HepG2 (cell line): ENCODE results near the gene NARS2. TPM values are rescaled to one million over a fixed set of nuclear protein-coding genes. Genes with fewer than 3 reads are reported as not detected.

ENCODE experiments used
- CBX5 ChIP-seq: sonication (generic); formaldehyde crosslinking; IDR thresholded peaks from 2 replicates; pipeline ENCODE4 v1.4.0; 2020; ENCODE audit warnings: missing genetic modification reagents, borderline replicate concordance
- HDAC1 ChIP-seq: sonication (generic); formaldehyde crosslinking; IDR thresholded peaks from 2 replicates; pipeline ENCODE4 v1.5.1; 2020; ENCODE audit warnings: mild to moderate bottlenecking, missing genetic modification reagents
- HIVEP1 ChIP-seq: sonication (generic); formaldehyde crosslinking; IDR thresholded peaks from 2 replicates; pipeline ENCODE4 v1.4.0; 2020; ENCODE audit warnings: mild to moderate bottlenecking, missing genetic modification reagents
- HNRNPL ChIP-seq: fragments of 200-400 bp; formaldehyde crosslinking; IDR thresholded peaks from 2 replicates; pipeline ENCODE4 v1.6.1; 2017; ENCODE audit warnings: mild to moderate bottlenecking, low read depth, low read length
- ISX ChIP-seq: sonication (generic); formaldehyde crosslinking; conservative IDR thresholded peaks from 2 replicates; pipeline ENCODE4 v1.5.0; 2020; ENCODE audit warnings: missing genetic modification reagents
- POLR2AphosphoS5 ChIP-seq: IDR thresholded peaks from 2 replicates; pipeline ENCODE4 v1.6.1; 2012; ENCODE audit warnings: low read depth, low read length
- SIN3A ChIP-seq: IDR thresholded peaks from 2 replicates; pipeline ENCODE4 v1.6.1; 2011; ENCODE audit warnings: low read depth, mild to moderate bottlenecking, control low read depth, low read length, borderline replicate concordance
- SP5 ChIP-seq: IDR thresholded peaks from 2 replicates; pipeline ENCODE4 v1.6.1; 2016; ENCODE audit warnings: low read depth, borderline replicate concordance
- TEAD3 ChIP-seq: optimal IDR thresholded peaks from 2 replicates; pipeline ENCODE3; 2016; ENCODE audit warnings: borderline replicate concordance
- TOE1 ChIP-seq: sonication (generic); formaldehyde crosslinking; IDR thresholded peaks from 2 replicates; pipeline ENCODE4 v1.4.0; 2020; ENCODE audit warnings: mild to moderate bottlenecking, missing genetic modification reagents
- YEATS2 ChIP-seq: sonication (generic); formaldehyde crosslinking; IDR thresholded peaks from 2 replicates; pipeline ENCODE4 v1.4.0; 2020; ENCODE audit warnings: missing genetic modification reagents, borderline replicate concordance
- ZEB1 ChIP-seq: IDR thresholded peaks from 2 replicates; pipeline ENCODE4 v1.6.1; 2012; ENCODE audit warnings: mild to moderate bottlenecking, low read depth, inconsistent platforms; ENCODE audit not compliant: insufficient replicate concordance
- ZMYM4 ChIP-seq: sonication (generic); formaldehyde crosslinking; IDR thresholded peaks from 2 replicates; pipeline ENCODE4 v1.8.1; 2023; ENCODE audit warnings: mild to moderate bottlenecking, missing genetic modification reagents
- ZNF317 ChIP-seq: sonication (generic); formaldehyde crosslinking; IDR thresholded peaks from 2 replicates; pipeline ENCODE4 v1.5.0; 2020; ENCODE audit warnings: mild to moderate bottlenecking, missing genetic modification reagents
- ZNF326 ChIP-seq: sonication (generic); formaldehyde crosslinking; IDR thresholded peaks from 2 replicates; pipeline ENCODE4 v1.4.0; 2020; ENCODE audit warnings: missing genetic modification reagents, borderline replicate concordance
- ZNF557 ChIP-seq: sonication (generic); formaldehyde crosslinking; IDR thresholded peaks from 2 replicates; pipeline ENCODE4 v1.4.0; 2020; ENCODE audit warnings: missing genetic modification reagents
- ZNF598 ChIP-seq: sonication (generic); formaldehyde crosslinking; IDR thresholded peaks from 2 replicates; pipeline ENCODE4 v1.5.1; 2020; ENCODE audit warnings: mild to moderate bottlenecking, missing genetic modification reagents, borderline replicate concordance
- ZNF607 ChIP-seq: sonication (generic); formaldehyde crosslinking; IDR thresholded peaks from 2 replicates; pipeline ENCODE4 v1.5.1; 2020; ENCODE audit warnings: missing genetic modification reagents, mild to moderate bottlenecking, borderline replicate concordance
- ZNF747 ChIP-seq: sonication (generic); formaldehyde crosslinking; IDR thresholded peaks from 2 replicates; pipeline ENCODE4 v1.8.1; 2023; ENCODE audit warnings: missing genetic modification reagents, mild to moderate bottlenecking, borderline replicate concordance
- ZSCAN9 ChIP-seq: IDR thresholded peaks from 2 replicates; pipeline ENCODE4 v1.6.1; 2016; ENCODE audit warnings: borderline replicate concordance
- polyA plus RNA-seq, 8 experiments: library from polyadenylated mRNA; depleted of rRNA in 3 of 8; stranded (reverse) in 7 of 8; unstranded in 1 of 8; fragments of >200 nt; fragmentation: Illumina TruSeq in 4 of 8; extraction: Trizol in 4 of 8; gene quantifications; 2 replicates each; pipeline versions ENCODE4 v1.2.1 to v1.2.3, GENCODE V29; 2011 to 2016; ENCODE audit warnings: low read depth in 4 of 8, missing spikeins in 1 of 8, mixed read lengths in 1 of 8; ENCODE audit not compliant: insufficient read depth in 1 of 8
- total RNA-seq, 5 experiments: library from RNA; depleted of rRNA; stranded (reverse); fragments of >200 nt; fragmentation: Illumina TruSeq; extraction: Trizol; gene quantifications; 2 replicates each; pipeline ENCODE4 v1.2.3, GENCODE V29; 2016; ENCODE audit warnings: low read depth in 1 of 5
- TF ChIP-seq, protein P1 (sequence below): fragments of 450-650 bp; IDR thresholded peaks from 2 replicates; pipeline ENCODE4 v1.6.1; 2017
- TF ChIP-seq, protein P2 (sequence below): IDR thresholded peaks from 2 replicates; pipeline ENCODE4 v1.6.1; 2016; ENCODE audit warnings: control low read depth
- TF ChIP-seq, protein P3 (sequence below): sonication (generic); formaldehyde crosslinking; IDR thresholded peaks from 2 replicates; pipeline ENCODE4 v1.4.0; 2020; ENCODE audit warnings: missing genetic modification reagents
- TF ChIP-seq, protein P4 (sequence below): sonication (generic); formaldehyde crosslinking; conservative IDR thresholded peaks from 2 replicates; pipeline ENCODE4 v1.8.0; 2022; ENCODE audit warnings: mild to moderate bottlenecking, moderate library complexity, missing genetic modification reagents

Gene NARS2
- total and polyA plus RNA-seq, 2 of the 13 experiments (the other 11 are each of a cell fraction or from before 2014, with no cell fraction given) = 45.9 to 65.0 TPM

DNA sequence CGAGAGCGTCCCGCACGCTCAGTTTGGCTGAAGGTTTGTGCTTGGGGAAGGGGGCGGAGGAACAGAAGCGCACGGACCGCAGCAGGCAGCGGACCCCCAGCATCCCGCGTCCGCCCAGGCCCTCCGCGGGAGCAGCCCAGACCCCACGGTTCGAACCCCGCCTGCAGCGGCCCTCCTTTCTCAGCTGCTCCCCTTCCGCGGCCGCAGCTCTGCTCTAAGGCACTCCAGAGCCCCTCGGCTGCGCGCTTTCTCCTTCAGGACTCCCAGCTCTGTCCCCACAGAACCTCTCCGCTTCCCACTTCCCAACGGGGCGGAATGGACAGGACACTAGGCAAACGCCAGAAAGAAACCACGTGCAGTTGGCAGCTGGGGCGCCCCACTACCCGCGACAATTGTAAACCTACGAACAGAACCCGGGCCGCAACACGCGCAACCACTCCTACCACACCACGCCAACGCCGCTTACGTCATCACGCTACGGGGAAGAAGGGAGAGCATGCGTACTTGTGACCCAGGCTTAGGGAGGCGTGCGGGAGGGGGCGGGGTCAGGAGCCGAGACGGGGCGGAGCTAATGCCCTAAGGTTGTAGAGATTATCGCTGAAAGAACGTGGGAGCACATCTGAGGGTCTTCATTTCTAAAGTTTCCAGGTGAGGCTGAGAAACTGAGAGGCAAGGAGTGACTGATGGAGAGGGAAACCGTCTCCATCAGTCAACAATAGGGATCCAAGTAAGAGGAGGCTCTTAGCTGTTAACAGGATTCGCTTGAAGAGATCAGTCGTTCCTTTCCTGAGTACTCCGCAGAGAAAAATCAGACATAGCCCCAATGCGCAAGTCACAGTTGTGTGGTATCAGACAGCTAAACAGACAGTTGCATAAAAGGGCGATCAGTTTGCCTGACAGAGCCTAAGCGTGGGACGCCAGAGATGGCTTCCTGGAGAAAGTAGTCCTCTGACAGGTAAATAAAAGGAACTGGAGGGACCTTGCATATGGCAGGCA is at the start of gene NARS2 (continued):
- TF ChIP-seq, protein P1, sequence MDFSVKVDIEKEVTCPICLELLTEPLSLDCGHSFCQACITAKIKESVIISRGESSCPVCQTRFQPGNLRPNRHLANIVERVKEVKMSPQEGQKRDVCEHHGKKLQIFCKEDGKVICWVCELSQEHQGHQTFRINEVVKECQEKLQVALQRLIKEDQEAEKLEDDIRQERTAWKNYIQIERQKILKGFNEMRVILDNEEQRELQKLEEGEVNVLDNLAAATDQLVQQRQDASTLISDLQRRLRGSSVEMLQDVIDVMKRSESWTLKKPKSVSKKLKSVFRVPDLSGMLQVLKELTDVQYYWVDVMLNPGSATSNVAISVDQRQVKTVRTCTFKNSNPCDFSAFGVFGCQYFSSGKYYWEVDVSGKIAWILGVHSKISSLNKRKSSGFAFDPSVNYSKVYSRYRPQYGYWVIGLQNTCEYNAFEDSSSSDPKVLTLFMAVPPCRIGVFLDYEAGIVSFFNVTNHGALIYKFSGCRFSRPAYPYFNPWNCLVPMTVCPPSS = no peak
- TF ChIP-seq, protein P2, sequence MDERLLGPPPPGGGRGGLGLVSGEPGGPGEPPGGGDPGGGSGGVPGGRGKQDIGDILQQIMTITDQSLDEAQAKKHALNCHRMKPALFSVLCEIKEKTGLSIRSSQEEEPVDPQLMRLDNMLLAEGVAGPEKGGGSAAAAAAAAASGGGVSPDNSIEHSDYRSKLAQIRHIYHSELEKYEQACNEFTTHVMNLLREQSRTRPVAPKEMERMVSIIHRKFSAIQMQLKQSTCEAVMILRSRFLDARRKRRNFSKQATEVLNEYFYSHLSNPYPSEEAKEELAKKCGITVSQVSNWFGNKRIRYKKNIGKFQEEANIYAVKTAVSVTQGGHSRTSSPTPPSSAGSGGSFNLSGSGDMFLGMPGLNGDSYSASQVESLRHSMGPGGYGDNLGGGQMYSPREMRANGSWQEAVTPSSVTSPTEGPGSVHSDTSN (CRISPR knock-in tag) = no peak
- TF ChIP-seq SP5 (CRISPR knock-in tag) (peak; percentile 20; the same call in 1 of the 2 replicates), HDAC1 (CRISPR knock-in tag) (peak; percentile 93), HNRNPL (0 out of 2 replicates have a peak, but pooled peaks have one; percentile 57), ZNF557 (CRISPR knock-in tag) (peak; percentile 48; the same call in 1 of the 2 replicates), TOE1 (CRISPR knock-in tag) (no peak), ZNF326 (CRISPR knock-in tag) (no peak), HIVEP1 (CRISPR knock-in tag) (peak; percentile 89), ZSCAN9 (CRISPR knock-in tag) (peak; percentile 9; the same call in 1 of the 2 replicates), TEAD3 (CRISPR knock-in tag) (peak; percentile 5), SIN3A (peak; percentile 87), ZNF747 (CRISPR knock-in tag) (peak; percentile 74; the same call in 1 of the 2 replicates), CBX5 (no peak; the same call in 1 of the 2 replicates), ZNF598 (peak; percentile 84; the same call in 1 of the 2 replicates), ZNF607 (CRISPR knock-in tag) (peak; percentile 89; the same call in 1 of the 2 replicates), POLR2AphosphoS5 (peak; percentile 93), ZEB1 (no peak), ZMYM4 (peak; percentile 85), ISX (CRISPR knock-in tag) (no peak), YEATS2 (CRISPR knock-in tag) (peak; percentile 61), ZNF317 (CRISPR knock-in tag) (no peak; the same call in none of the 2 replicates)
- TF ChIP-seq, protein P3, sequence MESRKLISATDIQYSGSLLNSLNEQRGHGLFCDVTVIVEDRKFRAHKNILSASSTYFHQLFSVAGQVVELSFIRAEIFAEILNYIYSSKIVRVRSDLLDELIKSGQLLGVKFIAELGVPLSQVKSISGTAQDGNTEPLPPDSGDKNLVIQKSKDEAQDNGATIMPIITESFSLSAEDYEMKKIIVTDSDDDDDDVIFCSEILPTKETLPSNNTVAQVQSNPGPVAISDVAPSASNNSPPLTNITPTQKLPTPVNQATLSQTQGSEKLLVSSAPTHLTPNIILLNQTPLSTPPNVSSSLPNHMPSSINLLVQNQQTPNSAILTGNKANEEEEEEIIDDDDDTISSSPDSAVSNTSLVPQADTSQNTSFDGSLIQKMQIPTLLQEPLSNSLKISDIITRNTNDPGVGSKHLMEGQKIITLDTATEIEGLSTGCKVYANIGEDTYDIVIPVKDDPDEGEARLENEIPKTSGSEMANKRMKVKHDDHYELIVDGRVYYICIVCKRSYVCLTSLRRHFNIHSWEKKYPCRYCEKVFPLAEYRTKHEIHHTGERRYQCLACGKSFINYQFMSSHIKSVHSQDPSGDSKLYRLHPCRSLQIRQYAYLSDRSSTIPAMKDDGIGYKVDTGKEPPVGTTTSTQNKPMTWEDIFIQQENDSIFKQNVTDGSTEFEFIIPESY (CRISPR knock-in tag) = no peak
- TF ChIP-seq, protein P4, sequence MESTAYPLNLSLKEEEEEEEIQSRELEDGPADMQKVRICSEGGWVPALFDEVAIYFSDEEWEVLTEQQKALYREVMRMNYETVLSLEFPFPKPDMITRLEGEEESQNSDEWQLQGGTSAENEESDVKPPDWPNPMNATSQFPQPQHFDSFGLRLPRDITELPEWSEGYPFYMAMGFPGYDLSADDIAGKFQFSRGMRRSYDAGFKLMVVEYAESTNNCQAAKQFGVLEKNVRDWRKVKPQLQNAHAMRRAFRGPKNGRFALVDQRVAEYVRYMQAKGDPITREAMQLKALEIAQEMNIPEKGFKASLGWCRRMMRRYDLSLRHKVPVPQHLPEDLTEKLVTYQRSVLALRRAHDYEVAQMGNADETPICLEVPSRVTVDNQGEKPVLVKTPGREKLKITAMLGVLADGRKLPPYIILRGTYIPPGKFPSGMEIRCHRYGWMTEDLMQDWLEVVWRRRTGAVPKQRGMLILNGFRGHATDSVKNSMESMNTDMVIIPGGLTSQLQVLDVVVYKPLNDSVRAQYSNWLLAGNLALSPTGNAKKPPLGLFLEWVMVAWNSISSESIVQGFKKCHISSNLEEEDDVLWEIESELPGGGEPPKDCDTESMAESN (CRISPR knock-in tag) = peak; percentile 67; the same call in 1 of the 2 replicates
